Activated naive CD8-positive, alpha-beta T cell treated with anti-CD3 and anti-CD28 coated beads for 36 hours (primary cell): ENCODE results near the gene SCAP. TPM values are rescaled to one million over a fixed set of nuclear protein-coding genes. Genes with fewer than 3 reads are reported as not detected.

Experiments
- DNase-seq: peaks from one replicate; pipeline ENCODE4 v3.0.0; 2021
- H3K27ac Mint-ChIP-seq: one replicate; pipeline ENCODE4 v1.8.0; 2022; ENCODE audit warnings: mild to moderate bottlenecking, moderate library complexity, mixed read lengths
- H3K27me3 Mint-ChIP-seq: one replicate; pipeline ENCODE4 v1.8.0; 2022; ENCODE audit warnings: mild to moderate bottlenecking, mixed read lengths
- H3K36me3 Mint-ChIP-seq: one replicate; pipeline ENCODE4 v1.8.0; 2021; ENCODE audit warnings: mild to moderate bottlenecking, mixed read lengths
- H3K4me1 Mint-ChIP-seq: one replicate; pipeline ENCODE4 v1.8.0; 2021; ENCODE audit warnings: mixed read lengths
- H3K4me3 Mint-ChIP-seq: one replicate; pipeline ENCODE4 v1.8.0; 2022; ENCODE audit warnings: mild to moderate bottlenecking, moderate library complexity, mixed read lengths
- H3K9me3 Mint-ChIP-seq: one replicate; pipeline ENCODE4 v1.8.0; 2022; ENCODE audit warnings: mixed read lengths
- total RNA-seq, 2 experiments: library from RNA; stranded (reverse); gene quantifications; one replicate each; pipeline ENCODE4 v1.2.3, GENCODE V29; 2021

SCAP gene
- total RNA-seq, 2 experiments from 2014 or later = 58.3 to 58.4 TPM

- H3K4me1 Mint-ChIP-seq = peaks cover 12% of the 10 kb centered on the region
- peaks cover 11% of the 10 kb centered on the region for H3K9me3 Mint-ChIP-seq
- no peak for DNase-seq
- peaks cover 13% of the 10 kb centered on the region for H3K36me3 Mint-ChIP-seq
- no peak overlapping the region for H3K4me3 Mint-ChIP-seq
- peaks cover 3% of the 10 kb centered on the region for H3K27me3 Mint-ChIP-seq
- H3K27ac Mint-ChIP-seq = no peak overlapping the region
These were observed 110.3 kb downstream of the SCAP start for GRCh38 chr3:47365213-47366153.

Other genes starting within 250 kb of the SCAP start
- gene KIF9, start 193.1 kb downstream of the SCAP start, total RNA-seq = 1 to 10 TPM; 6.9 to 7.6 TPM
- gene KLHL18, start 193.0 kb downstream of the SCAP start, total RNA-seq = 10 to 100 TPM; 42.2 to 48.6 TPM
- gene PTPN23, start 94.9 kb downstream of the SCAP start, total RNA-seq = 10 to 100 TPM; 25.9 to 30.3 TPM
- gene ELP6, start 37.8 kb upstream of the SCAP start, total RNA-seq = 10 to 100 TPM; 49.2 to 51.4 TPM
- under 1 TPM; 0.54 to 0.56 TPM for gene CSPG5, start 102.9 kb upstream of the SCAP start, total RNA-seq